Stimulated activated CD8-positive, alpha-beta memory T cell treated with anti-CD3 and anti-CD28 coated beads, Interleukin-15, amount 100 ng/mL, for 4 hours (primary cell): Measurements from ENCODE around the gene CAP2.

Experiments
- DNase-seq, 2 donors: peaks; one replicate each; pipeline ENCODE4 v3.0.0-alpha.2; 2020; ENCODE audit warnings: low read depth in 2 of 2

Gene CAP2

GRCh38 chr6:17392978-17393891 lies at the start of gene CAP2:
Gene CAP2 (plus strand): TSS chr6:17393595. CDS start chr6:17421556, 27,961 bp downstream.
- DNase-seq, result no peak

GRCh38 chr6:17347012-17347411 lies 46.4 kb upstream of the CAP2 start:
- no peak for DNase-seq

- no peak for DNase-seq
Observed at GRCh38 chr6:17349427-17349826, 44.0 kb upstream of the CAP2 start.

GRCh38 chr6:17352302-17352701 lies 41.1 kb upstream of the CAP2 start:
- no peak for DNase-seq

GRCh38 chr6:17353440-17354175 lies 39.8 kb upstream of the CAP2 start:
- DNase-seq, result no peak

GRCh38 chr6:17354700-17355403 lies 38.5 kb upstream of the CAP2 start:
- DNase-seq, result no peak

- no peak for DNase-seq
Observed at GRCh38 chr6:17355404-17355774, 38.0 kb upstream of the CAP2 start.

- no peak for DNase-seq
Observed at GRCh38 chr6:17358515-17358914, 34.9 kb upstream of the CAP2 start.

- DNase-seq, result no peak
Observed at GRCh38 chr6:17360564-17360963, 32.8 kb upstream of the CAP2 start.

GRCh38 chr6:17361013-17361412 lies 32.4 kb upstream of the CAP2 start:
- DNase-seq, result no peak

- no peak for DNase-seq
Observed at GRCh38 chr6:17365961-17366360, 27.4 kb upstream of the CAP2 start.

- DNase-seq, result no peak
Observed at GRCh38 chr6:17367868-17368267, 25.5 kb upstream of the CAP2 start.

- no peak for DNase-seq
Observed at GRCh38 chr6:17381424-17382147, 11.8 kb upstream of the CAP2 start.

- DNase-seq, result no peak
Observed at GRCh38 chr6:17385660-17386059, 7.7 kb upstream of the CAP2 start.

GRCh38 chr6:17388365-17388764 lies 5.0 kb upstream of the CAP2 start:
- no peak for DNase-seq

- DNase-seq, result no peak
Observed at GRCh38 chr6:17389274-17389847, 4.0 kb upstream of the CAP2 start.

GRCh38 chr6:17390276-17390675 lies 3.1 kb upstream of the CAP2 start:
- no peak for DNase-seq

GRCh38 chr6:17391976-17392375 lies 1.4 kb upstream of the CAP2 start:
- DNase-seq, result no peak

GRCh38 chr6:17393892-17394631 lies 667 bp downstream of the CAP2 start:
- no peak for DNase-seq

- DNase-seq, result no peak
Observed at GRCh38 chr6:17395112-17395511, 1.7 kb downstream of the CAP2 start.

- no peak for DNase-seq
Observed at GRCh38 chr6:17396256-17396655, 2.9 kb downstream of the CAP2 start.
